ENCODE results near the gene CCDC190. TPM values are rescaled to one million over a fixed set of nuclear protein-coding genes. Genes with fewer than 3 reads are reported as not detected.

CCDC190 gene
- polyA plus RNA-seq, 1 of the 3 experiments (the other 2 are of a cell fraction) = 0.21 TPM

GRCh38 chr1:162893612-162893908 lies 32.6 kb upstream of the CCDC190 start:
- H3K9me2 ChIP-seq = no peaks in the 10 kb centered on the region
- ChIA-PET CTCF (no interaction called here), POLR2A (interaction anchor here (1.2 kb wide), 1 partner anchor 24 kb away, joined by 4 read pairs; no protein-coding TSS in a partner anchor)
- H3K79me2 ChIP-seq (ENCODE audit: insufficient read depth) = no peaks in the 10 kb centered on the region
- H3K4me1 ChIP-seq (ENCODE audit: control insufficient read depth in 1 of 2, insufficient read depth in 2 of 2, low read depth in 1 of 2, low read length in 1 of 2) = peaks cover 0 to 40% of the 10 kb centered on the region in 2 experiments; a peak in 3 of 4 replicates
- H2AFZ ChIP-seq (ENCODE audit: low read depth) = no peak overlapping the region; the same call in 1 of the 2 replicates
- DNase-seq = no peak
- TF ChIP-seq, protein P1, sequence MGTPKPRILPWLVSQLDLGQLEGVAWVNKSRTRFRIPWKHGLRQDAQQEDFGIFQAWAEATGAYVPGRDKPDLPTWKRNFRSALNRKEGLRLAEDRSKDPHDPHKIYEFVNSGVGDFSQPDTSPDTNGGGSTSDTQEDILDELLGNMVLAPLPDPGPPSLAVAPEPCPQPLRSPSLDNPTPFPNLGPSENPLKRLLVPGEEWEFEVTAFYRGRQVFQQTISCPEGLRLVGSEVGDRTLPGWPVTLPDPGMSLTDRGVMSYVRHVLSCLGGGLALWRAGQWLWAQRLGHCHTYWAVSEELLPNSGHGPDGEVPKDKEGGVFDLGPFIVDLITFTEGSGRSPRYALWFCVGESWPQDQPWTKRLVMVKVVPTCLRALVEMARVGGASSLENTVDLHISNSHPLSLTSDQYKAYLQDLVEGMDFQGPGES (IDR thresholded peaks at IDR 0.05; ENCODE audit: low read depth, low read length) = no peak
- TF ChIP-seq SIN3A (IDR thresholded peaks at IDR 0.05; ENCODE audit: borderline replicate concordance, low read depth, low read length) (no peak), FOSL2 (IDR thresholded peaks at IDR 0.05; ENCODE audit: borderline replicate concordance, low read depth) (no peak)
- TF ChIP-seq, protein P2, sequence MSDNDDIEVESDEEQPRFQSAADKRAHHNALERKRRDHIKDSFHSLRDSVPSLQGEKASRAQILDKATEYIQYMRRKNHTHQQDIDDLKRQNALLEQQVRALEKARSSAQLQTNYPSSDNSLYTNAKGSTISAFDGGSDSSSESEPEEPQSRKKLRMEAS (IDR thresholded peaks at IDR 0.05; ENCODE audit: low read depth) = no peak
- no peaks in the 10 kb centered on the region for H3K27me3 ChIP-seq (ENCODE audit: insufficient read depth)
- no peak overlapping the region for H3K4me2 ChIP-seq
- no peak overlapping the region for H3K9ac ChIP-seq
- H3K36me3 ChIP-seq (replicated peaks in 1 of 2; ENCODE audit: control insufficient read depth in 1 of 2, insufficient read depth in 2 of 2, low read length in 1 of 2) = no peaks in the 10 kb centered on the region
- peak overlapping the region in 1 of 2 experiments; percentile 69; a peak in 2 of 4 replicates for H3K27ac ChIP-seq (ENCODE audit: low read depth in 2 of 2, low read length in 1 of 2)
- no peaks in the 10 kb centered on the region for H3F3A ChIP-seq (replicated peaks; ENCODE audit: insufficient read depth)
- no peak overlapping the region for H3K4me3 ChIP-seq (ENCODE audit: low read depth in 2 of 2, low read length in 1 of 2)
- H4K20me1 ChIP-seq (ENCODE audit: insufficient read depth) = no peaks in the 10 kb centered on the region
- H3K9me3 ChIP-seq = no peaks in the 10 kb centered on the region

GRCh38 chr1:162892906-162893611 lies 32.1 kb upstream of the CCDC190 start:
- H3K4me1 ChIP-seq (ENCODE audit: control insufficient read depth in 1 of 2, insufficient read depth in 2 of 2, low read depth in 1 of 2, low read length in 1 of 2) = peaks cover 0 to 45% of the 10 kb centered on the region in 2 experiments; a peak in 3 of 4 replicates
- H3K36me3 ChIP-seq (replicated peaks in 1 of 2; ENCODE audit: control insufficient read depth in 1 of 2, insufficient read depth in 2 of 2, low read length in 1 of 2) = no peaks in the 10 kb centered on the region
- no peaks in the 10 kb centered on the region for H4K20me1 ChIP-seq (ENCODE audit: insufficient read depth)
- H3K27me3 ChIP-seq (ENCODE audit: insufficient read depth) = no peaks in the 10 kb centered on the region
- POLR2A ChIA-PET = interaction anchor here (1.2 to 1.9 kb wide), 2 partner anchors 11 to 24 kb away, joined by 4 to 7 read pairs; no protein-coding TSS in a partner anchor
- H2AFZ ChIP-seq (ENCODE audit: low read depth) = 0 out of 2 replicates have a peak overlapping the region, but pooled peaks have one; percentile 26
- H3K9ac ChIP-seq = no peak overlapping the region
- no peaks in the 10 kb centered on the region for H3K9me2 ChIP-seq
- TF ChIP-seq YY1 (IDR thresholded peaks at IDR 0.05; ENCODE audit: low read depth) = no peak
- no peak for TF ChIP-seq TAF1 (IDR thresholded peaks at IDR 0.05; ENCODE audit: borderline replicate concordance, low read depth, low read length)
- no peak for TF ChIP-seq SIN3A (IDR thresholded peaks at IDR 0.05; ENCODE audit: borderline replicate concordance, low read depth, low read length)
- TF ChIP-seq FOSL2 (IDR thresholded peaks at IDR 0.05; ENCODE audit: borderline replicate concordance, low read depth) = no peak
- no peak for TF ChIP-seq FOXM1 (IDR thresholded peaks at IDR 0.05; ENCODE audit: low read depth)
- H3F3A ChIP-seq (replicated peaks; ENCODE audit: insufficient read depth) = no peaks in the 10 kb centered on the region
- no peak overlapping the region for H3K4me2 ChIP-seq
- H3K27ac ChIP-seq (ENCODE audit: low read depth in 2 of 2, low read length in 1 of 2) = peak overlapping the region in 1 of 2 experiments; percentile 69; a peak in 2 of 4 replicates
- CTCF ChIA-PET = no interaction called here
- no peaks in the 10 kb centered on the region for H3K79me2 ChIP-seq (ENCODE audit: insufficient read depth)
- H3K9me3 ChIP-seq = no peaks in the 10 kb centered on the region
- no peak overlapping the region for H3K4me3 ChIP-seq (ENCODE audit: low read depth in 2 of 2, low read length in 1 of 2)
- no peak for DNase-seq
- WGBS (ENCODE audit: low lambda C conversion rate) = 77% methylated on average over 5 of the region's 5 CpGs

DNA sequence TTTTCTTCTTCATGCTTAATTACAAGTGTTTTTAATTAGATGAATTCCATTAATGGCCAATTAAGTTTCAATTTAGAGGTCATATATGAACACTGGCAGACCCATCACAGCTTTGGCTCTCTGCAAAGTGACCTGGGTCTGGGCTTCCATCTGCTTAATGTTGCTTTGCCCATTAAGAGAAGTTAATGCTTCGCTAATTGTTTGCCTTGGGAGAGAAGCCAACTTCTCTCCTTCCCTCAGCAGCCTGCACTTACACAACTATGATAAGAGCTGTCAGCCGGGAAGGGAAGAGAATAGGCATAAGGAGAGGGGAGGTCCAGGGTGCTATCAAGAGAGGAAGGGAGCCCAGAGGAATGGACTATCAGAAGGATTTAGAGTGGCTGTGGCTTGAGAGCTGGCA lies 29.0 kb upstream of the CCDC190 start:
- Histone ChIP-seq H3K4me2 (no peak overlapping the region), H3K4me1 (ENCODE audit: control insufficient read depth in 1 of 2, insufficient read depth in 2 of 2, low read depth in 1 of 2, low read length in 1 of 2) (peaks cover 0 to 68% of the 10 kb centered on the region in 2 experiments; a peak in 3 of 4 replicates), H2AFZ (ENCODE audit: low read depth) (no peak overlapping the region), H3K4me3 (ENCODE audit: low read depth in 2 of 2, low read length in 1 of 2) (no peak overlapping the region), H3K27me3 (ENCODE audit: insufficient read depth) (no peaks in the 10 kb centered on the region), H3K36me3 (replicated peaks in 1 of 2; ENCODE audit: control insufficient read depth in 1 of 2, insufficient read depth in 2 of 2, low read length in 1 of 2) (no peaks in the 10 kb centered on the region), H3K27ac (ENCODE audit: low read depth in 2 of 2, low read length in 1 of 2) (peak overlapping the region in 1 of 2 experiments; percentile 100; a peak in 2 of 4 replicates), H3K9ac (no peak overlapping the region), H3K9me3 (no peaks in the 10 kb centered on the region), H4K20me1 (ENCODE audit: insufficient read depth) (no peaks in the 10 kb centered on the region), H3K79me2 (ENCODE audit: insufficient read depth) (no peaks in the 10 kb centered on the region), H3K9me2 (no peaks in the 10 kb centered on the region), H3F3A (replicated peaks; ENCODE audit: insufficient read depth) (no peaks in the 10 kb centered on the region)
- CTCF ChIA-PET = interaction anchor here (1.0 to 12.4 kb wide), 7 partner anchors 11 to 425 kb away, joined by 3 to 120 read pairs (median 6); partner anchors contain the start of gene RGS4
- DNase-seq = peak; percentile 68
- WGBS (ENCODE audit: low lambda C conversion rate) = 25% methylated on average over 2 of the region's 2 CpGs
- POLR2A ChIA-PET = interaction anchor here (0.6 to 11.3 kb wide), 13 partner anchors 8 to 358 kb away, joined by 3 to 450 read pairs (median 7); partner anchors contain the start of genes RGS4 and RGS5
- TF ChIP-seq RAD21 (IDR thresholded peaks at IDR 0.05; ENCODE audit: low read length) (peak; percentile 52), RFX5 (IDR thresholded peaks at IDR 0.05; ENCODE audit: low read length) (no peak), RXRA (IDR thresholded peaks at IDR 0.05; ENCODE audit: borderline replicate concordance, low read depth) (no peak), FOSL2 (IDR thresholded peaks at IDR 0.05; ENCODE audit: borderline replicate concordance, low read depth) (no peak), POLR2AphosphoS5 (IDR thresholded peaks at IDR 0.05; ENCODE audit: low read depth, low read length) (peak; percentile 59; the same call in 1 of the 2 replicates), RCOR1 (IDR thresholded peaks at IDR 0.05; ENCODE audit: low read length) (peak; percentile 96), TCF12 (IDR thresholded peaks at IDR 0.05) (peak; percentile 81), FOXJ3 (CRISPR knock-in tag; IDR thresholded peaks at IDR 0.05) (peak; percentile 99), MXI1 (IDR thresholded peaks at IDR 0.05; ENCODE audit: low read depth, low read length) (no peak)
- TF ChIP-seq, protein P3, sequence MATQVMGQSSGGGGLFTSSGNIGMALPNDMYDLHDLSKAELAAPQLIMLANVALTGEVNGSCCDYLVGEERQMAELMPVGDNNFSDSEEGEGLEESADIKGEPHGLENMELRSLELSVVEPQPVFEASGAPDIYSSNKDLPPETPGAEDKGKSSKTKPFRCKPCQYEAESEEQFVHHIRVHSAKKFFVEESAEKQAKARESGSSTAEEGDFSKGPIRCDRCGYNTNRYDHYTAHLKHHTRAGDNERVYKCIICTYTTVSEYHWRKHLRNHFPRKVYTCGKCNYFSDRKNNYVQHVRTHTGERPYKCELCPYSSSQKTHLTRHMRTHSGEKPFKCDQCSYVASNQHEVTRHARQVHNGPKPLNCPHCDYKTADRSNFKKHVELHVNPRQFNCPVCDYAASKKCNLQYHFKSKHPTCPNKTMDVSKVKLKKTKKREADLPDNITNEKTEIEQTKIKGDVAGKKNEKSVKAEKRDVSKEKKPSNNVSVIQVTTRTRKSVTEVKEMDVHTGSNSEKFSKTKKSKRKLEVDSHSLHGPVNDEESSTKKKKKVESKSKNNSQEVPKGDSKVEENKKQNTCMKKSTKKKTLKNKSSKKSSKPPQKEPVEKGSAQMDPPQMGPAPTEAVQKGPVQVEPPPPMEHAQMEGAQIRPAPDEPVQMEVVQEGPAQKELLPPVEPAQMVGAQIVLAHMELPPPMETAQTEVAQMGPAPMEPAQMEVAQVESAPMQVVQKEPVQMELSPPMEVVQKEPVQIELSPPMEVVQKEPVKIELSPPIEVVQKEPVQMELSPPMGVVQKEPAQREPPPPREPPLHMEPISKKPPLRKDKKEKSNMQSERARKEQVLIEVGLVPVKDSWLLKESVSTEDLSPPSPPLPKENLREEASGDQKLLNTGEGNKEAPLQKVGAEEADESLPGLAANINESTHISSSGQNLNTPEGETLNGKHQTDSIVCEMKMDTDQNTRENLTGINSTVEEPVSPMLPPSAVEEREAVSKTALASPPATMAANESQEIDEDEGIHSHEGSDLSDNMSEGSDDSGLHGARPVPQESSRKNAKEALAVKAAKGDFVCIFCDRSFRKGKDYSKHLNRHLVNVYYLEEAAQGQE (IDR thresholded peaks at IDR 0.05; ENCODE audit: low read depth, low read length) = no peak

Data from SK-N-SH (cell line).